Adrenal gland (tissue), 12 donors: ENCODE data around the gene KIRREL1. TPM values are rescaled to one million over a fixed set of nuclear protein-coding genes. Genes with fewer than 3 reads are reported as not detected.

Source experiments
- DNase-seq, 7 donors: peaks; one replicate each; pipeline ENCODE4 v3.0.0-alpha.2; 2019 to 2020
- H3K27ac ChIP-seq, 5 donors: fragments of 200-600 bp; sonication (generic) in 4 of 5; 1 replicate in 3 of 5; 2 replicates in 2 of 5; pipeline versions ENCODE4 v1.5.1 to v1.8.0; 2016 to 2020; ENCODE audit warnings: mild to moderate bottlenecking in 1 of 5
- H3K27me3 ChIP-seq: fragments of 200-600 bp; 2 replicates; pipeline ENCODE4 v1.8.0; 2021
- H3K36me3 ChIP-seq, 2 donors: fragments of 200-600 bp; replicated peaks in 1 of 2; 1 replicate in 1 of 2; 2 replicates in 1 of 2; pipeline versions ENCODE4 v1.5.1 to v1.8.0; 2018 to 2022
- H3K4me1 ChIP-seq, 2 donors: fragments of 200-600 bp; replicated peaks in 1 of 2; 1 replicate in 1 of 2; 2 replicates in 1 of 2; pipeline versions ENCODE4 v1.5.1 to v1.8.0; 2018 to 2021
- H3K4me3 ChIP-seq, 4 donors: fragments of 200-600 bp; sonication (generic) in 3 of 4; one replicate each; pipeline ENCODE4 v1.5.1; 2016 to 2018
- H3K9me3 ChIP-seq, 3 donors: fragments of 200-600 bp; sonication (generic) in 1 of 3; replicated peaks in 1 of 3; 1 replicate in 2 of 3; 2 replicates in 1 of 3; pipeline versions ENCODE4 v1.5.1 to v1.8.0; 2016 to 2021
- CTCF ChIP-seq, 6 experiments: fragments of 450-650 bp in 4 of 6; fragments of 200-600 bp in 2 of 6; sonication (generic) in 1 of 6; IDR thresholded peaks; 1 replicate in 5 of 6; 2 replicates in 1 of 6; pipeline versions ENCODE4 v1.5.1 to v1.8.0; 2016 to 2021; ENCODE audit warnings: antibody characterized with exemption in 6 of 6, mild to moderate bottlenecking in 2 of 6, moderate library complexity in 1 of 6
- POLR2A ChIP-seq, 2 donors: fragments of 450-650 bp; IDR thresholded peaks; one replicate each; pipeline ENCODE4 v1.6.1; 2017; ENCODE audit warnings: antibody characterized with exemption in 2 of 2, mild to moderate bottlenecking in 2 of 2, moderate library complexity in 1 of 2
- WGBS, 4 donors: extraction: QIAGEN DNeasy Blood & Tissue Kit in 2 of 4; methylation state at CpG; one replicate each; pipeline versions ENCODE4 v1.1.5 to v1.1.7; 2013 to 2017; 5-methylcytosine and 5-hydroxymethylcytosine counted together
- intact Hi-C, 2 donors: fragments of 100-400 bp; cut with DNase I; formaldehyde crosslinking; loops; one replicate each; pipeline versions ENCODE4 v1.14.1 to v1.15.0; 2022 to 2023
- polyA plus RNA-seq, 3 donors: library from polyadenylated mRNA; stranded (reverse); fragments of 200-250 nt in 2 of 3; fragments of 350-450 nt in 1 of 3; fragmentation: Illumina TruSeq in 1 of 3; extraction: RNeasy Lipid Tissue Mini Kit (QIAGEN cat#74804) in 1 of 3; gene quantifications; one replicate each; pipeline ENCODE4 v1.2.3, GENCODE V29; 2013 to 2014
- total RNA-seq, 9 donors: library from RNA; depleted of rRNA in 4 of 9; stranded (reverse); fragments of >200 nt in 4 of 9; fragments of 120-200 nt in 1 of 9; fragmentation: NEBNext Ultra II Directional in 1 of 9; extraction: Animal tissue kit (Norgen Biotek cat#: 25700) in 1 of 9; gene quantifications; one replicate each; pipeline versions ENCODE4 v1.1.0 to v1.2.4, GENCODE V29; 2013 to 2023
- donor health status: healthy with polysubstance abuse.
- donor health status: Bipolar disorder and iron deficiency.
- donor health status: DM: yes; HTN: yes; CAD: no.
- donor health status: DM: no; HTN: no; CAD: no.
- donor health status: DM: no; HTN: no; CAD: no.
- donor health status: DM: yes; HTN: yes; CAD: no.

Gene KIRREL1
- total and polyA plus RNA-seq, 12 donors: 10.1 to 57.2 (median 39.8) TPM

- Histone ChIP-seq H3K4me3 (no peak overlapping the region), H3K36me3 (peaks cover 0 to 78% of the 10 kb centered on the region in 2 donors), H3K9me3 (no peaks in the 10 kb centered on the region), H3K27me3 (no peaks in the 10 kb centered on the region), H3K4me1 (no peaks in the 10 kb centered on the region), H3K27ac (no peak overlapping the region)
- no peak for DNase-seq
- TF ChIP-seq POLR2A (IDR thresholded peaks at IDR 0.05) (no peak), CTCF (IDR thresholded peaks at IDR 0.05) (no peak)
- intact Hi-C loops: loop anchor here (5.0 to 10.0 kb wide), 4 partner anchors 53 to 125 kb away; partner anchors contain the start of gene KIRREL1 (in 1 of the 2)
- 85 to 87% (median 86%) methylated on average over 9 of the region's 9 CpGs for WGBS, 4 donors
Observed at GRCh38 chr1:158089925-158090637, 96.6 kb downstream of the KIRREL1 start.

- intact Hi-C loops: loop anchor here in 1 of 2 donors (10.0 kb wide), 1 partner anchor 129 kb away; no protein-coding TSS in a partner anchor
- DNase-seq: no peak
- 87 to 94% (median 91%) methylated on average over 13 to 18 of the region's 18 CpGs for WGBS, 4 donors
- Histone ChIP-seq H3K27me3 (no peaks in the 10 kb centered on the region), H3K27ac (no peak overlapping the region), H3K9me3 (no peaks in the 10 kb centered on the region), H3K4me3 (no peak overlapping the region), H3K36me3 (peaks cover 0 to 66% of the 10 kb centered on the region in 2 donors), H3K4me1 (no peaks in the 10 kb centered on the region)
- no peak for TF ChIP-seq CTCF (IDR thresholded peaks at IDR 0.05)
- TF ChIP-seq POLR2A (IDR thresholded peaks at IDR 0.05): no peak
Observed at GRCh38 chr1:158093376-158093775, 99.9 kb downstream of the KIRREL1 start.

- intact Hi-C loops: loop anchor here in 1 of 2 donors (10.0 kb wide), 1 partner anchor 130 kb away; no protein-coding TSS in a partner anchor
- H3K27me3 ChIP-seq: no peaks in the 10 kb centered on the region
- H3K4me3 ChIP-seq: no peak overlapping the region
- peaks cover 0 to 56% of the 10 kb centered on the region in 2 donors for H3K36me3 ChIP-seq
- DNase-seq: no peak
- WGBS, 4 donors: 90 to 93% (median 92%) methylated on average over 14 of the region's 14 CpGs
- no peaks in the 10 kb centered on the region for H3K4me1 ChIP-seq
- TF ChIP-seq CTCF (IDR thresholded peaks at IDR 0.05): no peak
- no peak for TF ChIP-seq POLR2A (IDR thresholded peaks at IDR 0.05)
- no peaks in the 10 kb centered on the region for H3K9me3 ChIP-seq
- no peak overlapping the region for H3K27ac ChIP-seq
Observed at GRCh38 chr1:158094571-158094970, 101.1 kb downstream of the KIRREL1 start.

GRCh38 chr1:158095737-158096335 is 102.4 kb downstream of the KIRREL1 start:
- intact Hi-C loops: loop anchor here in 1 of 2 donors (10.0 kb wide), 1 partner anchor 131 kb away; no protein-coding TSS in a partner anchor
- WGBS, 4 donors: 88 to 97% (median 93%) methylated on average over 4 of the region's 4 CpGs

More at GRCh38 chr1:158095737-158096335, 102.4 kb downstream of the KIRREL1 start:
- H3K4me3 ChIP-seq: no peak overlapping the region
- H3K36me3 ChIP-seq: peaks cover 0 to 43% of the 10 kb centered on the region in 2 donors
- H3K9me3 ChIP-seq: no peaks in the 10 kb centered on the region
- H3K27me3 ChIP-seq: no peaks in the 10 kb centered on the region
- peak; percentile 43 to 61 (median 52) for TF ChIP-seq CTCF (IDR thresholded peaks at IDR 0.05)
- TF ChIP-seq POLR2A (IDR thresholded peaks at IDR 0.05): no peak
- DNase-seq: peak in 4 of 7 donors; percentile 18 to 46 (median 36)
- no peaks in the 10 kb centered on the region for H3K4me1 ChIP-seq
- no peak overlapping the region for H3K27ac ChIP-seq
